ENCODE results near the gene ADGRV1. TPM values are rescaled to one million over a fixed set of nuclear protein-coding genes. Genes with fewer than 3 reads are reported as not detected.

Gene ADGRV1
- total and polyA plus RNA-seq, 2 donors (not counting 3 experiments of a cell fraction or from before 2014, with no cell fraction given), result 0.11 to 0.55 TPM

- no peaks in the 10 kb centered on the region for H3K9me1 ChIP-seq (replicated peaks; ENCODE audit: control insufficient read depth, extremely low read depth, insufficient read depth, low read length)
- intact Hi-C loops (cut with micrococcal nuclease) (no loop called here), dilution Hi-C loops (cut with MboI; ENCODE audit: extremely low pct_ligation_motif_present, low sequenced_read_pairs) (no loop called here)
- DNase-seq (ENCODE audit: low read depth, low spot score), result no peak
- no peaks in the 10 kb centered on the region for H4K20me1 ChIP-seq (replicated peaks; ENCODE audit: control insufficient read depth, extremely low read depth, insufficient read depth, low read length)
- ChIA-PET POLR2A (no interaction called here), CTCF (interaction anchor here (0.8 to 1.0 kb wide), 2 partner anchors 14 to 141 kb away, joined by 3 to 5 read pairs; no protein-coding TSS in a partner anchor)
- no peaks in the 10 kb centered on the region for H3K36me3 ChIP-seq (ENCODE audit: control insufficient read depth in 2 of 2, extremely low read depth in 1 of 2, insufficient read depth in 2 of 2, low read length in 2 of 2)
- H3K9ac ChIP-seq (replicated peaks; ENCODE audit: extremely low read depth, insufficient read depth, low read length), result no peak overlapping the region
- H3K27me3 ChIP-seq (ENCODE audit: control insufficient read depth in 2 of 2, insufficient read depth in 2 of 2, low read length in 2 of 2), result peaks cover 0 to 1% of the 10 kb centered on the region in 2 experiments
- no peak for FAIRE-seq
- no peaks in the 10 kb centered on the region for H3K79me2 ChIP-seq (ENCODE audit: control insufficient read depth, insufficient read depth, low read length)
- no peaks in the 10 kb centered on the region for H3K9me3 ChIP-seq (replicated peaks; ENCODE audit: control insufficient read depth, insufficient read depth, low read length)
- H3K4me2 ChIP-seq (ENCODE audit: insufficient read depth, low read length), result no peak overlapping the region
- no peaks in the 10 kb centered on the region for H3K4me1 ChIP-seq (ENCODE audit: control insufficient read depth, extremely low read depth, insufficient read depth, low read length)
- BruUV-seq (replicated peaks), result no TSS peak
- H2AFZ ChIP-seq (ENCODE audit: low read depth, low read length), result no peak overlapping the region
- H3K27ac ChIP-seq (ENCODE audit: insufficient read depth, low read depth, low read length), result no peak overlapping the region
- TF ChIP-seq MAX (IDR thresholded peaks at IDR 0.05; ENCODE audit: insufficient read depth, insufficient read length), result no peak
- no peak for TF ChIP-seq JUN (IDR thresholded peaks at IDR 0.05; ENCODE audit: borderline replicate concordance, insufficient read depth, insufficient read length, low read depth)
- TF ChIP-seq POLR2A (IDR thresholded peaks at IDR 0.05; ENCODE audit: low read depth, low read length), result no peak
- no peak for TF ChIP-seq POLR2AphosphoS5 (IDR thresholded peaks at IDR 0.05; ENCODE audit: insufficient read depth, low read depth, low read length)
- no peak for TF ChIP-seq FOS (IDR thresholded peaks at IDR 0.05; ENCODE audit: borderline replicate concordance, insufficient read depth, low read length)
- TF ChIP-seq CTCF (IDR thresholded peaks at IDR 0.05; ENCODE audit: extremely low read depth in 1 of 2, insufficient read depth in 1 of 2, low read depth in 1 of 2, low read length in 2 of 2), result no peak
- no peak for TF ChIP-seq GATA2 (IDR thresholded peaks at IDR 0.05; ENCODE audit: insufficient read depth, insufficient read length, low read depth, low read length)
- TF ChIP-seq EZH2 (IDR thresholded peaks at IDR 0.05; ENCODE audit: borderline replicate concordance, low read depth, low read length, severe bottlenecking), result no peak
- no peak for TF ChIP-seq MYC (IDR thresholded peaks at IDR 0.05; ENCODE audit: low read depth, low read length)
- no peak overlapping the region for H3K4me3 ChIP-seq (replicated peaks in 1 of 3; ENCODE audit: insufficient read depth in 1 of 3, low read depth in 1 of 3, low read length in 3 of 3)
Observed at GRCh38 chr5:91072881-91073280, 514.3 kb downstream of the ADGRV1 start.
